Superior temporal gyrus (tissue), 1 donor: ENCODE measurements around the gene CDC34.
A peak's percentile ranks its signal among the peaks of the same experiment; 100 is the strongest.

Experiments used
- DNase-seq: peaks from one replicate; pipeline ENCODE4 v3.0.0-alpha.2; 2016; ENCODE audit errors: extremely low spot score

The CDC34 gene

GRCh38 chr19:531753-532560 lies at the start of gene CDC34:
CDC34 (plus strand) TSS chr19:531760; CDS start chr19:531932, 172 bp downstream.
- peak; percentile 8 for DNase-seq

- no peak for DNase-seq
Measured at GRCh38 chr19:482186-483041, 49.1 kb upstream of the CDC34 start.

GRCh38 chr19:483332-484072 lies 48.1 kb upstream of the CDC34 start:
- no peak for DNase-seq

GRCh38 chr19:484494-484893 lies 47.1 kb upstream of the CDC34 start:
- no peak for DNase-seq

GRCh38 chr19:485077-485476 lies 46.5 kb upstream of the CDC34 start:
- DNase-seq, result no peak

- peak; percentile 84 for DNase-seq
Measured at GRCh38 chr19:485583-486236, 45.9 kb upstream of the CDC34 start.

- peak; percentile 86 for DNase-seq
Measured at GRCh38 chr19:488505-489417, 42.8 kb upstream of the CDC34 start.

- peak; percentile 14 for DNase-seq
Measured at GRCh38 chr19:489418-490196, 42.0 kb upstream of the CDC34 start.

GRCh38 chr19:491146-491741 lies 40.3 kb upstream of the CDC34 start:
- DNase-seq, result no peak

- no peak for DNase-seq
Measured at GRCh38 chr19:492091-492531, 39.4 kb upstream of the CDC34 start.

GRCh38 chr19:493391-494170 lies 38.0 kb upstream of the CDC34 start:
- no peak for DNase-seq

- no peak for DNase-seq
Measured at GRCh38 chr19:494171-495080, 37.1 kb upstream of the CDC34 start.

GRCh38 chr19:495081-495401 lies 36.5 kb upstream of the CDC34 start:
- DNase-seq, result no peak

GRCh38 chr19:495402-496111 lies 36.0 kb upstream of the CDC34 start:
- peak; percentile 29 for DNase-seq

- DNase-seq, result no peak
Measured at GRCh38 chr19:496112-496665, 35.4 kb upstream of the CDC34 start, which contains the start of gene MADCAM1. MADCAM1 (plus strand) TSS chr19:496486; CDS start chr19:496500, 14 bp downstream.

GRCh38 chr19:496986-497385 lies 34.6 kb upstream of the CDC34 start:
- DNase-seq, result no peak
